ENCODE measurements around the gene OPHN1. TPM values are rescaled to one million over a fixed set of nuclear protein-coding genes. Genes with fewer than 3 reads are reported as not detected.

OPHN1 gene
- total RNA-seq, 2 experiments from 2014 or later: not detected

DNA sequence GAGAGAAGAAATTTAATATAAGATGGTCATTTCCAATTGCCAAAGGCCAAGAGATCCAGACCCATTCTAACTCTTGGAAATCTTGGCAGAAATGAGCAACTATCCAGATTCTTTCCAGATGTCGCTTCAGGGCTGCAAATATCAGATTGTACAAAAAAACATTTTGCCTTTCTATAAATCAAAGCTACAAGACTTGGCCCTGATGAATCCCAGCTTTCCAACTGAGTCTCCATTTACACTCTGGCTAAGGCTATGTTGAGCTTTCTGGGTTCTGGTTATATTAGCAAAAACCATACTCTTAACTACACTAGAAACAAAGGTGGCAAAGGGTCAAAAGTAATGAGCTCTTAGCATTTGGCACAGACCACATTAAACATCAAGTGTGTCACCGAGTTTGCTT lies 345.8 kb downstream of the OPHN1 start:
- no peaks in the 10 kb centered on the region for H3K9me3 ChIP-seq (ENCODE audit: control insufficient read depth in 1 of 2, insufficient read depth in 1 of 2, low read length in 2 of 2)
- intact Hi-C loops (cut with DNase I, micrococcal nuclease): no loop called here
- H3K4me1 ChIP-seq (ENCODE audit: insufficient read depth, low read length): no peaks in the 10 kb centered on the region
- Mint-ChIP-seq H3K9me3 (no peaks in the 10 kb centered on the region), H3K36me3 (ENCODE audit: low read depth) (no peaks in the 10 kb centered on the region), H3K27me3 (no peaks in the 10 kb centered on the region), H3K4me3 (no peak overlapping the region), H3K4me1 (ENCODE audit: low read depth) (no peaks in the 10 kb centered on the region), H3K27ac (no peak overlapping the region)
- no peak for DNase-seq
- no peaks in the 10 kb centered on the region for H3K36me3 ChIP-seq (ENCODE audit: insufficient read depth, low read length)
- no peaks in the 10 kb centered on the region for H3K27me3 ChIP-seq (ENCODE audit: control insufficient read depth in 1 of 2, insufficient read depth in 2 of 2, low read length in 2 of 2)
- no peak for TF ChIP-seq CTCF (IDR thresholded peaks at IDR 0.05)
- no peak overlapping the region for H3K27ac ChIP-seq (ENCODE audit: low read depth in 1 of 2, low read length in 2 of 2)
- POLR2A ChIA-PET: no interaction called here
- CTCF ChIA-PET: no interaction called here
- ATAC-seq (ENCODE audit: poor library complexity): no peak
- no peak overlapping the region for H3K4me3 ChIP-seq (ENCODE audit: low read length)

DNA sequence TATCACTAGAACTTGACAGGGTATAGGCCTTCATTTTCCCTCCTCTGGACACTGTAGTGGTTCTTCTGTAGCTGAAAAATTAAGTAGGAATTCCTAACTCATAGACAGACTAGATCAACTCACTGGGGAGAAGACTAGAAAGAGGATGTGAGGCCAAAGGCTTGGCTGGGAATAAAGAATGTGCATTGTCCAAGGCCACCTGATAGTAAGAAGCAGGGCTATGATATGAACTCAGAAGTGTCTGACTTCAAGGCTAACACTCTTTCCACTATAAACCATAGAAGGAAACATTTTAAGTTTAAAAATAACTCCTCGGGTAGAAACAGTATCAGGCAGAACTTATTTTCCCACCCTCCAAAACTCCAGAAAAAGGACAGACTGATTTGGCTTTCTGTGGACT lies 346.6 kb downstream of the OPHN1 start:
- no peaks in the 10 kb centered on the region for H3K9me3 ChIP-seq (ENCODE audit: control insufficient read depth in 1 of 2, insufficient read depth in 1 of 2, low read length in 2 of 2)
- POLR2A ChIA-PET: no interaction called here
- Mint-ChIP-seq H3K27ac (no peak overlapping the region), H3K27me3 (no peaks in the 10 kb centered on the region), H3K4me1 (ENCODE audit: low read depth) (no peaks in the 10 kb centered on the region), H3K36me3 (ENCODE audit: low read depth) (no peaks in the 10 kb centered on the region), H3K9me3 (no peaks in the 10 kb centered on the region), H3K4me3 (no peak overlapping the region)
- intact Hi-C loops (cut with DNase I, micrococcal nuclease): no loop called here
- no peak for TF ChIP-seq CTCF (IDR thresholded peaks at IDR 0.05)
- no peak for DNase-seq
- CTCF ChIA-PET: no interaction called here
- no peak overlapping the region for H3K4me3 ChIP-seq (ENCODE audit: low read length)
- ATAC-seq (ENCODE audit: poor library complexity): no peak
- no peaks in the 10 kb centered on the region for H3K27me3 ChIP-seq (ENCODE audit: control insufficient read depth in 1 of 2, insufficient read depth in 2 of 2, low read length in 2 of 2)
- H3K4me1 ChIP-seq (ENCODE audit: insufficient read depth, low read length): no peaks in the 10 kb centered on the region
- H3K27ac ChIP-seq (ENCODE audit: low read depth in 1 of 2, low read length in 2 of 2): no peak overlapping the region
- no peaks in the 10 kb centered on the region for H3K36me3 ChIP-seq (ENCODE audit: insufficient read depth, low read length)

DNA sequence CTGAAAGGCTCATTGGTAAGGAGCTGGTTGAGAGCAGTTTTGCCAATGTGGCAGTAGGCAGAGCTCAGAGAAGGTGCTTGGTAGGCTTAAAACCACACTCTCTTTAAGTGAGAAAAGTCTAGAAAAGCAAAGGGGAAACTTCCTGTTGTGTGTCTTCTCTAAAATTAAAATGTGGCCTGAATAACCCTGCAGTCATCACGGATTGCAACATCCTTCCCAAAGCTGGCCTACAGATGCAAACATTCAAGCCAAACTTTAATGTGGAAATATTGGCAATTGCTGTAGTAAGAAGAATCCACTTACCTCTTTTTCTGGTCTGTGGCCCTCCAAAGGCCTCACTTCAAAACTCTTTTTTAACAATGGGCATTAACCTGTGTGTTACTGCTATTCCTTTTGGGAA lies 348.5 kb downstream of the OPHN1 start:
- H3K4me3 ChIP-seq (ENCODE audit: low read length): no peak overlapping the region
- H3K4me1 Mint-ChIP-seq (ENCODE audit: low read depth): no peaks in the 10 kb centered on the region
- no peaks in the 10 kb centered on the region for H3K36me3 ChIP-seq (ENCODE audit: insufficient read depth, low read length)
- intact Hi-C loops (cut with DNase I, micrococcal nuclease): no loop called here
- ATAC-seq (ENCODE audit: poor library complexity) (no peak), DNase-seq (peak in 1 of 14 experiments; percentile 1)
- H3K9me3 Mint-ChIP-seq: no peaks in the 10 kb centered on the region
- H3K27me3 ChIP-seq (ENCODE audit: control insufficient read depth in 1 of 2, insufficient read depth in 2 of 2, low read length in 2 of 2): no peaks in the 10 kb centered on the region
- no peak overlapping the region for H3K4me3 Mint-ChIP-seq
- H3K9me3 ChIP-seq (ENCODE audit: control insufficient read depth in 1 of 2, insufficient read depth in 1 of 2, low read length in 2 of 2): no peaks in the 10 kb centered on the region
- no peaks in the 10 kb centered on the region for H3K36me3 Mint-ChIP-seq (ENCODE audit: low read depth)
- no peak for TF ChIP-seq CTCF (IDR thresholded peaks at IDR 0.05)
- no peak overlapping the region for H3K27ac ChIP-seq (ENCODE audit: low read depth in 1 of 2, low read length in 2 of 2)
- H3K27ac Mint-ChIP-seq: no peak overlapping the region
- POLR2A ChIA-PET: no interaction called here
- H3K4me1 ChIP-seq (ENCODE audit: insufficient read depth, low read length): no peaks in the 10 kb centered on the region
- CTCF ChIA-PET: interaction anchor here (0.7 kb wide), 1 partner anchor 679 kb away, joined by 3 read pairs; no protein-coding TSS in a partner anchor
- no peaks in the 10 kb centered on the region for H3K27me3 Mint-ChIP-seq
